SK-N-SH treated with all-trans-retinoic acid at 6 μM for 48 hours (cell line): ENCODE results near the gene PPFIBP1.

ENCODE experiments used
- ATAC-seq: fragments of 200-7000 bp; cut with Tn5 transposase; 3 replicates; pipeline ENCODE4 v1.9.1; 2020; ENCODE audit warnings: mild to moderate bottlenecking, moderate library complexity
- ARNTL ChIP-seq: fragments of 450-650 bp; formaldehyde crosslinking; IDR thresholded peaks from 2 replicates; pipeline ENCODE4 v1.5.0; 2020; ENCODE audit warnings: low read depth, mild to moderate bottlenecking, moderate library complexity, borderline replicate concordance
- BACH2 ChIP-seq: fragments of 250-450 bp; sonication (Bioruptor Pico); IDR thresholded peaks from 2 replicates; pipeline ENCODE4 v1.9.0; 2021; ENCODE audit warnings: mild to moderate bottlenecking, borderline replicate concordance
- CSDC2 ChIP-seq: fragments of 250-450 bp; sonication (Bioruptor Pico); IDR thresholded peaks from 2 replicates; pipeline ENCODE4 v1.5.0; 2020; ENCODE audit warnings: mild to moderate bottlenecking, moderate library complexity
- ESRRG ChIP-seq: fragments of 250-450 bp; sonication (Bioruptor Pico); IDR thresholded peaks from 2 replicates; pipeline ENCODE4 v1.6.1; 2021; ENCODE audit warnings: mild to moderate bottlenecking
- GLIS3 ChIP-seq: fragments of 250-450 bp; sonication (Bioruptor Pico); IDR thresholded peaks from 2 replicates; pipeline ENCODE4 v1.5.0; 2020; ENCODE audit warnings: mild to moderate bottlenecking, moderate library complexity
- ISL1 ChIP-seq: fragments of 250-450 bp; sonication (Bioruptor Pico); IDR thresholded peaks from 2 replicates; pipeline ENCODE4 v2.1.2; 2022; ENCODE audit warnings: mild to moderate bottlenecking, moderate library complexity
- OSR1 ChIP-seq: fragments of 250-450 bp; sonication (Bioruptor Pico); IDR thresholded peaks from 2 replicates; pipeline ENCODE4 v1.8.0; 2022; ENCODE audit warnings: moderate library complexity, mild to moderate bottlenecking, inconsistent platforms
- PPARA ChIP-seq: fragments of 250-450 bp; sonication (Bioruptor Pico); IDR thresholded peaks from 2 replicates; pipeline ENCODE4 v1.5.0; 2020; ENCODE audit warnings: mild to moderate bottlenecking, borderline replicate concordance
- RARB ChIP-seq: fragments of 250-450 bp; sonication (Bioruptor Pico); IDR thresholded peaks from 2 replicates; pipeline ENCODE4 v1.8.0; 2021; ENCODE audit warnings: mild to moderate bottlenecking, moderate library complexity
- SNAI2 ChIP-seq: fragments of 250-450 bp; sonication (Bioruptor Pico); IDR thresholded peaks from 2 replicates; pipeline ENCODE4 v1.5.0; 2020; ENCODE audit warnings: mild to moderate bottlenecking, moderate library complexity
- TCF4 ChIP-seq: fragments of 250-450 bp; sonication (Bioruptor Pico); IDR thresholded peaks from 2 replicates; pipeline ENCODE4 v1.8.0; 2021; ENCODE audit warnings: mild to moderate bottlenecking, moderate library complexity, borderline replicate concordance
- TOX ChIP-seq: fragments of 250-450 bp; sonication (Bioruptor Pico); IDR thresholded peaks from 2 replicates; pipeline ENCODE4 v1.8.0; 2021; ENCODE audit warnings: mild to moderate bottlenecking, moderate library complexity, borderline replicate concordance
- ZC3H10 ChIP-seq: fragments of 250-450 bp; sonication (Bioruptor Pico); IDR thresholded peaks from 2 replicates; pipeline ENCODE4 v1.5.1; 2021; ENCODE audit warnings: mild to moderate bottlenecking, moderate library complexity
- ZFP3 ChIP-seq: fragments of 250-450 bp; sonication (Bioruptor Pico); IDR thresholded peaks from 2 replicates; pipeline ENCODE4 v1.5.0; 2020; ENCODE audit warnings: mild to moderate bottlenecking, moderate library complexity
- ZFP30 ChIP-seq: fragments of 450-650 bp; formaldehyde crosslinking; IDR thresholded peaks from 2 replicates; pipeline ENCODE4 v1.5.0; 2022; ENCODE audit warnings: mild to moderate bottlenecking, moderate library complexity
- ZNF565 ChIP-seq: fragments of 450-650 bp; formaldehyde crosslinking; conservative IDR thresholded peaks from 2 replicates; pipeline ENCODE4 v1.5.0; 2020; ENCODE audit warnings: low read depth, mild to moderate bottlenecking, moderate library complexity
- ZNF70 ChIP-seq: fragments of 450-650 bp; formaldehyde crosslinking; IDR thresholded peaks from 2 replicates; pipeline ENCODE4 v1.5.0; 2020; ENCODE audit warnings: mild to moderate bottlenecking, moderate library complexity
- ZNF8 ChIP-seq: fragments of 450-650 bp; formaldehyde crosslinking; IDR thresholded peaks from 2 replicates; pipeline ENCODE4 v1.5.0; 2020; ENCODE audit warnings: mild to moderate bottlenecking, moderate library complexity
- TF ChIP-seq, protein P1 (sequence below): fragments of 250-450 bp; sonication (Bioruptor Pico); IDR thresholded peaks from 2 replicates; pipeline ENCODE4 v1.5.1; 2020; ENCODE audit warnings: low read depth, mild to moderate bottlenecking, moderate library complexity
- TF ChIP-seq, protein P2 (sequence below): fragments of 250-450 bp; sonication (Bioruptor Pico); IDR thresholded peaks from 2 replicates; pipeline ENCODE4 v1.8.0; 2020; ENCODE audit warnings: mild to moderate bottlenecking, moderate library complexity, borderline replicate concordance
- TF ChIP-seq, protein P3 (sequence below): fragments of 250-450 bp; sonication (Bioruptor Pico); IDR thresholded peaks from 2 replicates; pipeline ENCODE4 v1.5.0; 2020; ENCODE audit warnings: mild to moderate bottlenecking, moderate library complexity
- TF ChIP-seq, protein P4 (sequence below): fragments of 250-450 bp; sonication (Bioruptor Pico); IDR thresholded peaks from 2 replicates; pipeline ENCODE4 v1.8.0; 2021; ENCODE audit warnings: low read depth, mild to moderate bottlenecking, moderate library complexity, borderline replicate concordance
- TF ChIP-seq, protein P5 (sequence below): fragments of 250-450 bp; sonication (Bioruptor Pico); IDR thresholded peaks from 2 replicates; pipeline ENCODE4 v1.5.1; 2021; ENCODE audit warnings: mild to moderate bottlenecking, moderate library complexity

PPFIBP1 gene

DNA sequence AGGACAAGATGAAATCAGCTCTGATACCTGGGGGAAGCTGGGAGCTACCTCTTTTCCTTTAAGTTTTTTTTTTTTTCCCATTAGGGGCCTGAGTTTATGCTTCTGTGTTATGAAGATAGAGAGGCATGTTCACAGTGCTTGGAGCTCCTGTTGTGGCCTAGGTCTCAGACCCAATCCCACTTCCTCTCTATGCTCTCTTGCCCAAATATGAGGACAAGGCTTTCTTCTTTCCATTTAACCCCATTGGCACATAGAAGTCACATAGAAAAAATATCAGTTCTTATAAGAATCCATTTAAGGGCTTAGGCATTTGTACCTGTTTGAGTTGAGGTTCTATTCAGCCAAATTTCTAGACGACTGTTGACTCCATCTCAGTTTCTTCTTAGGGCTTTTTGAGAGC is 199.2 kb downstream of the PPFIBP1 start:
- ATAC-seq: no peak
- TF ChIP-seq TCF4 (CRISPR knock-in tag): no peak
- no peak for TF ChIP-seq ESRRG
- TF ChIP-seq OSR1: no peak
- TF ChIP-seq, protein P1, sequence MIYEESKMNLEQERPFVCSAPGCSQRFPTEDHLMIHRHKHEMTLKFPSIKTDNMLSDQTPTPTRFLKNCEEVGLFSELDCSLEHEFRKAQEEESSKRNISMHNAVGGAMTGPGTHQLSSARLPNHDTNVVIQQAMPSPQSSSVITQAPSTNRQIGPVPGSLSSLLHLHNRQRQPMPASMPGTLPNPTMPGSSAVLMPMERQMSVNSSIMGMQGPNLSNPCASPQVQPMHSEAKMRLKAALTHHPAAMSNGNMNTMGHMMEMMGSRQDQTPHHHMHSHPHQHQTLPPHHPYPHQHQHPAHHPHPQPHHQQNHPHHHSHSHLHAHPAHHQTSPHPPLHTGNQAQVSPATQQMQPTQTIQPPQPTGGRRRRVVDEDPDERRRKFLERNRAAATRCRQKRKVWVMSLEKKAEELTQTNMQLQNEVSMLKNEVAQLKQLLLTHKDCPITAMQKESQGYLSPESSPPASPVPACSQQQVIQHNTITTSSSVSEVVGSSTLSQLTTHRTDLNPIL: no peak
- TF ChIP-seq, protein P2, sequence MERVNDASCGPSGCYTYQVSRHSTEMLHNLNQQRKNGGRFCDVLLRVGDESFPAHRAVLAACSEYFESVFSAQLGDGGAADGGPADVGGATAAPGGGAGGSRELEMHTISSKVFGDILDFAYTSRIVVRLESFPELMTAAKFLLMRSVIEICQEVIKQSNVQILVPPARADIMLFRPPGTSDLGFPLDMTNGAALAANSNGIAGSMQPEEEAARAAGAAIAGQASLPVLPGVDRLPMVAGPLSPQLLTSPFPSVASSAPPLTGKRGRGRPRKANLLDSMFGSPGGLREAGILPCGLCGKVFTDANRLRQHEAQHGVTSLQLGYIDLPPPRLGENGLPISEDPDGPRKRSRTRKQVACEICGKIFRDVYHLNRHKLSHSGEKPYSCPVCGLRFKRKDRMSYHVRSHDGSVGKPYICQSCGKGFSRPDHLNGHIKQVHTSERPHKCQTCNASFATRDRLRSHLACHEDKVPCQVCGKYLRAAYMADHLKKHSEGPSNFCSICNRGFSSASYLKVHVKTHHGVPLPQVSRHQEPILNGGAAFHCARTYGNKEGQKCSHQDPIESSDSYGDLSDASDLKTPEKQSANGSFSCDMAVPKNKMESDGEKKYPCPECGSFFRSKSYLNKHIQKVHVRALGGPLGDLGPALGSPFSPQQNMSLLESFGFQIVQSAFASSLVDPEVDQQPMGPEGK (CRISPR knock-in tag): no peak
- no peak for TF ChIP-seq ZFP3 (CRISPR knock-in tag)
- no peak for TF ChIP-seq RARB (CRISPR knock-in tag)
- TF ChIP-seq TOX: no peak
- no peak for TF ChIP-seq SNAI2 (CRISPR knock-in tag)
- TF ChIP-seq, protein P3, sequence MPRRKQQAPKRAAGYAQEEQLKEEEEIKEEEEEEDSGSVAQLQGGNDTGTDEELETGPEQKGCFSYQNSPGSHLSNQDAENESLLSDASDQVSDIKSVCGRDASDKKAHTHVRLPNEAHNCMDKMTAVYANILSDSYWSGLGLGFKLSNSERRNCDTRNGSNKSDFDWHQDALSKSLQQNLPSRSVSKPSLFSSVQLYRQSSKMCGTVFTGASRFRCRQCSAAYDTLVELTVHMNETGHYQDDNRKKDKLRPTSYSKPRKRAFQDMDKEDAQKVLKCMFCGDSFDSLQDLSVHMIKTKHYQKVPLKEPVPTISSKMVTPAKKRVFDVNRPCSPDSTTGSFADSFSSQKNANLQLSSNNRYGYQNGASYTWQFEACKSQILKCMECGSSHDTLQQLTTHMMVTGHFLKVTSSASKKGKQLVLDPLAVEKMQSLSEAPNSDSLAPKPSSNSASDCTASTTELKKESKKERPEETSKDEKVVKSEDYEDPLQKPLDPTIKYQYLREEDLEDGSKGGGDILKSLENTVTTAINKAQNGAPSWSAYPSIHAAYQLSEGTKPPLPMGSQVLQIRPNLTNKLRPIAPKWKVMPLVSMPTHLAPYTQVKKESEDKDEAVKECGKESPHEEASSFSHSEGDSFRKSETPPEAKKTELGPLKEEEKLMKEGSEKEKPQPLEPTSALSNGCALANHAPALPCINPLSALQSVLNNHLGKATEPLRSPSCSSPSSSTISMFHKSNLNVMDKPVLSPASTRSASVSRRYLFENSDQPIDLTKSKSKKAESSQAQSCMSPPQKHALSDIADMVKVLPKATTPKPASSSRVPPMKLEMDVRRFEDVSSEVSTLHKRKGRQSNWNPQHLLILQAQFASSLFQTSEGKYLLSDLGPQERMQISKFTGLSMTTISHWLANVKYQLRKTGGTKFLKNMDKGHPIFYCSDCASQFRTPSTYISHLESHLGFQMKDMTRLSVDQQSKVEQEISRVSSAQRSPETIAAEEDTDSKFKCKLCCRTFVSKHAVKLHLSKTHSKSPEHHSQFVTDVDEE (CRISPR knock-in tag): no peak
- TF ChIP-seq, protein P4, sequence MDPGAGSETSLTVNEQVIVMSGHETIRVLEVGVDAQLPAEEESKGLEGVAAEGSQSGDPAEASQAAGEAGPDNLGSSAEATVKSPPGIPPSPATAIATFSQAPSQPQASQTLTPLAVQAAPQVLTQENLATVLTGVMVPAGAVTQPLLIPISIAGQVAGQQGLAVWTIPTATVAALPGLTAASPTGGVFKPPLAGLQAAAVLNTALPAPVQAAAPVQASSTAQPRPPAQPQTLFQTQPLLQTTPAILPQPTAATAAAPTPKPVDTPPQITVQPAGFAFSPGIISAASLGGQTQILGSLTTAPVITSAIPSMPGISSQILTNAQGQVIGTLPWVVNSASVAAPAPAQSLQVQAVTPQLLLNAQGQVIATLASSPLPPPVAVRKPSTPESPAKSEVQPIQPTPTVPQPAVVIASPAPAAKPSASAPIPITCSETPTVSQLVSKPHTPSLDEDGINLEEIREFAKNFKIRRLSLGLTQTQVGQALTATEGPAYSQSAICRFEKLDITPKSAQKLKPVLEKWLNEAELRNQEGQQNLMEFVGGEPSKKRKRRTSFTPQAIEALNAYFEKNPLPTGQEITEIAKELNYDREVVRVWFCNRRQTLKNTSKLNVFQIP: no peak
- TF ChIP-seq, protein P5, sequence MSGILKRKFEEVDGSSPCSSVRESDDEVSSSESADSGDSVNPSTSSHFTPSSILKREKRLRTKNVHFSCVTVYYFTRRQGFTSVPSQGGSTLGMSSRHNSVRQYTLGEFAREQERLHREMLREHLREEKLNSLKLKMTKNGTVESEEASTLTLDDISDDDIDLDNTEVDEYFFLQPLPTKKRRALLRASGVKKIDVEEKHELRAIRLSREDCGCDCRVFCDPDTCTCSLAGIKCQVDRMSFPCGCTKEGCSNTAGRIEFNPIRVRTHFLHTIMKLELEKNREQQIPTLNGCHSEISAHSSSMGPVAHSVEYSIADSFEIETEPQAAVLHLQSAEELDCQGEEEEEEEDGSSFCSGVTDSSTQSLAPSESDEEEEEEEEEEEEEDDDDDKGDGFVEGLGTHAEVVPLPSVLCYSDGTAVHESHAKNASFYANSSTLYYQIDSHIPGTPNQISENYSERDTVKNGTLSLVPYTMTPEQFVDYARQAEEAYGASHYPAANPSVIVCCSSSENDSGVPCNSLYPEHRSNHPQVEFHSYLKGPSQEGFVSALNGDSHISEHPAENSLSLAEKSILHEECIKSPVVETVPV (CRISPR knock-in tag): no peak
- no peak for TF ChIP-seq PPARA (CRISPR knock-in tag)
- no peak for TF ChIP-seq ZNF70 (CRISPR knock-in tag)
- TF ChIP-seq ARNTL: no peak
- no peak for TF ChIP-seq ZNF8 (CRISPR knock-in tag)
- no peak for TF ChIP-seq ZNF565
- no peak for TF ChIP-seq GLIS3 (CRISPR knock-in tag)
- no peak for TF ChIP-seq BACH2 (CRISPR knock-in tag)
- TF ChIP-seq ISL1 (CRISPR knock-in tag): no peak

DNA sequence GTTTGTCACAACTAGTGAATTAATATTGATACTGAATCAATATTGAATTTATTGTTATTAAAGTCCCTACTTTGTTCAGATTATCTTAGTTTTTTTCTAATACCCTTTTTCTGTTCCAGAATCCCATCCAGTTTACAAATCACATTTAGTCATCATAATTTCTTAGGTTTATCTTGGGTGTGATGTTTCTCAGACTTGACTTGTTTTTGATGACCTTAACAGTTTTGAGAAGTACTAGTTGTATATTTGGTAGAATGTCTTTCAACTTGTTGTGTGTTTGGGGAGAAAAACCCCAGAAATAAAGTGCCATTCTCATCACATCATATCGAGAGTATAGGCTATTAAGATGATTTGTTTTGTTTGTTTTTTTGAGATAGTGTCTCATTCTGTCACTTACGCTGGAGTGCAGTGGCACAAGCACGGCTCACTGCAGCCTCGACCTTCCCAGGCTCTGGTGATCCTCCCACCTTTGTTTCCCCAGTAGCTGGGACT is 206.1 kb downstream of the PPFIBP1 start:
- no peak for ATAC-seq
- no peak for TF ChIP-seq ZC3H10 (CRISPR knock-in tag)
- no peak for TF ChIP-seq OSR1
- TF ChIP-seq ZFP30 (CRISPR knock-in tag): no peak
- no peak for TF ChIP-seq SNAI2 (CRISPR knock-in tag)
- TF ChIP-seq TOX: no peak
- no peak for TF ChIP-seq ISL1 (CRISPR knock-in tag)
- TF ChIP-seq ZFP3 (CRISPR knock-in tag): no peak
- no peak for TF ChIP-seq CSDC2 (CRISPR knock-in tag)
- no peak for TF ChIP-seq ARNTL
- TF ChIP-seq ZNF565: no peak
- TF ChIP-seq, protein P5 (CRISPR knock-in tag): no peak
- no peak for TF ChIP-seq ESRRG
- no peak for TF ChIP-seq PPARA (CRISPR knock-in tag)
- TF ChIP-seq, protein P4: no peak
